HG03135 (cell line): ENCODE results near the gene TXLNB.
"Not testable (repeated sequence)": the region's sequence is repeated elsewhere in the genome, so short reads cannot be mapped to it uniquely, and the experiment has no call there.

Source experiments
- ATAC-seq: cut with Tn5 transposase; IDR thresholded peaks from one replicate; pipeline ENCODE4 v1.9.1; 2021; ENCODE audit warnings: mild to moderate bottlenecking, moderate library complexity; ENCODE audit not compliant: unreplicated experiment

The TXLNB gene

DNA sequence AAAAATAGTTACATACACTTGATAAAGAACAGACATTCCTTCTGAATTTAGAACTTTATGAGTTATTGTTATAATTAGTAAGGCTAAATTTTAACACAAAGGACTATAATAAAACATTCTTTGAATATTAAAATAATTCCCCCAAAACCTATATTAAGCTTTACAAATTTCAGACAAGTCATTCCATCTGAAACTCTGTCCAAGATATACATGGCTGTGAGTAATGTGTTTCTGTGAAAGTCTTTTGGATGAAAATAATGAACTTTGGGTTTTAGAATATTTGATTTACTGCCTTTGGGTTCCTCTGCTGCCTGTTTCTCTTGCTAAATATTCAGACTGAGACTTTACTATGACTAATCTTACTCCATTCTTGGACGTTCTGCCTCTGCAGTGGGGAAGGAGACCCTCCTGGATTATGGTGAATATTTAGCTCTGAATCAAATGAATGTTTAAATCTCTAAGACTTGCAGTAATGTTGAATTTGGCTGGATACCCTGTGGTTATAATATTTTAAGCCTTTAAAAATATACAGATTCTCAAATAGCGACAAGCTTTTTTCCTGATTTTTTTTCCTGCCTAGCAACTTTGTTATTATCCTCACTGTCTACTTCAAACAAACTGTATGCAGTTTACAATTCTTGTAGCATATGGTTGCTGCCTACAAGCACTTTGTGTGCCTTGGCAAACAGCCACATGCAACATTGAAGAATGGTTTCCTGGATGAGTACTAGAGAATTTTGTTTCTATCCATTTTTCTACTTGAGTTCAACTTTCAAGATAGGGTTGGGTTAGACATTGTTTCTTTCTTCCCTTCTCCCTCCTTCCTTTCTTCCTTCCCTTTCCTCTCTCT lies 51.4 kb downstream of the TXLNB start:
- ATAC-seq, result no peak

DNA sequence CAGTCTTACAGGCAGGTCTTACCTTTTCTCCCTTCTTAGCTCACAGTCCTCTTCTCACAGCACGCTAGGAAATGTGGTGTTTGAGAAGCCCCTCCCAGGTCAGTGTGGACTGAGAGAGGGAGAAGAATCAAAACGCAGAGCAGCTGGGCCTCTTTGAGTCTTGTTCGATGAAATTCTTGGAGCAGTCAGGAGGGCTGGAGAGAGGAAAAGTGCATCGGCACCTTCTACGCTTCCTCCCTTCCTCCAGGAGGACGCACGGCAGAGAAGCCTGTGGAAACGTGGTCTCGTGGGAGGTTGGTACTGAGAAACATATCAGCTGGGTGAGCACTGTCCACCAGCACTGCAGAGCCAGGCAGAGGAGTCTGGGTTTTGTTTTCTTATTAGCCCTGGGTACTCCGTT lies 52.7 kb downstream of the TXLNB start:
- ATAC-seq, result no peak

DNA sequence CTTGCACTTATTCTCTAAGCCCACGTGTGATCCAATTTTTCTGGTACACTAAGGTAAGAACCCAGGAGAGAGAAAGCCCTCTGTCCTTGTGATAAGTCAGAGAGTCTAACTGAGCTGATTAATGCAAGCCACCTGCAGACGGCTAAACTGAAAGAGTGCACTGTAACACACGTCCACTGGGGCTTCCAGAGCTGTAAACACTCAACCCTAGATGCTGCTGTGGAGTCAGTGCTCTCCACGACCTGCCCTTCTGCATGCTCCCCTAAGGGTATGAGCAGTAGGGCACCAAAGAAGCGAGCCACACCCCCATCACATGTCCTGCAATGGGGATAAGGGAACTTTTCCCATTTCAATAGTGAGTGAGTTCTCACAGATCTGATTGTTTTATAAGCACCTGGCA lies 55.7 kb downstream of the TXLNB start:
- ATAC-seq, result no peak

DNA sequence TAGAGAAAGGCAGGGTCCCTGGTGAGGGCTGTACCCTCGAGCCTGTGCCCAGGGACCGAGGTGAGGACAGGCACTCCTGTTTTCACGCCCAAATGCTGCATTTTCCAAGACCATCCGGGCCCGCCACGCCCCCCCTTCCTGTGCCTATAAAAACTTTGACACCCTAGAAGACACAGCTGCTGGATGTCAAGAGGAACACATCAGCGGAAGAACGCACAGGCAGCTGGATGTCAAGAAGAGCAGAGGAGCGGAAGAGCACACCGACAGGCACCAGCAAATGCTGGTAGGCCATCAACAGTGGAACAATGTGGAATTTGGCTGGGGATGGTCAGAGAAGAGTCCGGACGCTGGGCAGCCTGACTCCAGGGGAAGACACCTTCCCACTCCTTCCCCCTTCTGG lies 56.1 kb downstream of the TXLNB start:
- ATAC-seq, result no peak

DNA sequence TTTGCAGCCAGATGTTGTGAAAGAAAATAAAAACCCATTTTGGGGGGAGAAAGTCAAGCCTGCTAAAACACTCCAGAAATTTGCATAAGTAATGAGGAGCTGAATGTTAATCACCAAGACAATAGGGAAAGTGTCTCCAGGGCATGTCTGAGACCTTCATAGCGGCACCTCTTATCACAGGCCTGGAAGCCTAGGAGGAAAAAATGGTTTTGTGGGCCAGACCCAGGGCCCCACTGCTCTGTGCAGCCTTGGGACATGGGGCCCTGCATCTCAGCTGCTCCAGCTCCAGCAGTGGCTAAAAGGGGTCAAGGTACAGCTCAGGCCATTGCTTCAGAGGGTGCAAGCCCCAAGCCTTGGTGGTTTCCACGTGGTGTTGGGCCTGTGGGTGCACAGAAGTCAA lies 57.6 kb downstream of the TXLNB start:
- not testable (repeated sequence) for ATAC-seq

DNA sequence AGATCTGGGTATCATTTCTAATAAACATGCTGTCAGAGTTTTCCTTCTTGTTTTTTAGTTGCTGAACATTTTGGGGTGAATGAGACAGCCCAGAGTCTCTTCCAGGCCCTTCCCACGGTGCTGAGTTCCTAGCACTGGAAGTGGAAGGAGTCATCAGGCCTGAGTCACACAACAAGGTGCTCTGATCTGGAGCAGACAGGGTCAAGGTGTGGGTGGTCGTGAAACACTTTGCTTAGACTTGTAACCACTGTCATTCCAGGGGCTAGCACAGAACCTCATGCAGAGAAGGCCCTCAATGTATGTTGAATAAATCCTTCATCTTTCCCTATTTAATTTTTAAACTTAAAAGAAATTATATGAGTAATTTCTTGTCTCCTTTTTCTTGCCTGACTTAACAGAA lies 60.6 kb downstream of the TXLNB start:
- no peak for ATAC-seq

DNA sequence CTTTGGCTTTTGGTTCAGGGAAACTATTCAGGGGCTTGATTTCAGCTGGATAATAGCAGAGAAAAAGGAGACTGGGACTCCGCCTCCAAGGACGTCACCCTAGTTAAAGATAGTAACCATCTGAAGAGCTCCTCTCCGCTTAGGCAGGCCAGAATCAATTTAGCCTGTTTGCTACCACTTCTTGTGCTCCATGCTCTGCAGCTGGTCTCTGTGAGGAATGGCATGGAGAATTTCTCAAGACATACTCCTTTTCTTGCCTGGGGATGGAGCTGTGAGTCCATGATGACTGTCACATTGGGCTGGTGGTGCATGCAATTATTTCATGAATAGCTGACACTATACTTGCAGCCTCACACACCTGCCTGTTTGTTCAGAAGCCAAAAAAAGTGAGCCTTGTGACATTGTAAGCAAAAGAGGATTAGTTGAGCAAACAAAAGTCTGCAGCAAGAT lies 61.4 kb downstream of the TXLNB start:
- ATAC-seq, result no peak

DNA sequence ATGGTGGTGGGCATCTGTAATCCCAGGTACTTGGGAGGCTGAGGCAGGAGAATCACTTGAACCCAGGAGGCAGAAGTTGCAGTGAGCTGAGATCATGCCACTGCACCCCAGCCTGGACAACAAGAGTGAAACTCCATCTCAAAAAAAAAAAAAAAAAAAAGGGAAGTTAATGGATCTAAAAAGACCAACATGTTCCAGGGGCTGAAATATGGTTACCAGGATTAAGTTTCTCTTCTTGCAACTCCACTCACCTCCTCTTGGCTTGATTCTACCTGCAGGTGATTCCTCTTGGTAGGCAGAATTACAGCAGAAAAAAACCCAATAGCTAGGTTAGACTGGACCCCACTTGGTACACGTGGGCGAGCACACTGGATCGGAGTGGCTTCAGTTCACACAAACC lies 63.4 kb downstream of the TXLNB start:
- not testable (repeated sequence) for ATAC-seq

DNA sequence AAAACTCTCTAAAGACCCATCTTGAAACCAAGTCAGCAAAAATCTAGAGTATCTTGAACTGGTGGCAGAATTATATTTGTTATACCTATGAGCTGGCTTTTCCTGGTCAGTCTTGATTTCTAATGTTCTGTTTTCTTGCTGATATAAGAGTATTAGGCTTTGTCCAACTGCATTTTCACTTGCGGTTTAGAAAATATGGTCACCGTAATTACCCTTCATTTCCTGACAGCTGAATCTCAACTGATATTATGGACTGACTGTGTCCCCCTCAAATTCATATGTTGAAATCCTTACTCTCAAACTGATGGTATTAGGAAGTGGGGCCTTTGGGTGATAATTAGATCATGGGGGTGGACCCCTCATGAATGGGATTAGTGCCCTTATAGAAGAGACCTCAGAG lies 72.1 kb downstream of the TXLNB start:
- ATAC-seq, result peak; percentile 4

DNA sequence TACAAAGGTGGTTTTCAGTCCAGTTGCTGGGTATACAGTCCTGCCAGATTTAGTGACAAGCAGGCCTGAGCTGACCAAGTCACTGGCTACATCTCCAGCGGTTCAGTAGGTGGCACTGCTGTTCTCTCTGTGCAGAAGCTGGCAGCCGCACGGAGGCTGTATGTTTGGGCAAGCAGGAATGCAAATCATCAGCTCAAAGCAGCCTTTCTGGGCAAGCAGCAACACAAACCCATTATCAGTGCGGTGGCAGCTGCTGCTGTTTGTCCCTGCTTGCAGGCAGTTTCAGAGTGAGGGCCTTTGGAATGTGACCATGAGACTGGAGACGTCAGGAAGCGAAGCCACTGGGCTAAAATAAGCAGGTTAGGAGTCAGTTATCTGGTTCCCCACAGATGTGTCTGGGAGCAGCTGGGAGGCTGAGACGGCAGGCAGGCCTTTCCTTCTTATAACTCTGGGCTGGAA lies 72.5 kb downstream of the TXLNB start:
- peak; percentile 100 for ATAC-seq

DNA sequence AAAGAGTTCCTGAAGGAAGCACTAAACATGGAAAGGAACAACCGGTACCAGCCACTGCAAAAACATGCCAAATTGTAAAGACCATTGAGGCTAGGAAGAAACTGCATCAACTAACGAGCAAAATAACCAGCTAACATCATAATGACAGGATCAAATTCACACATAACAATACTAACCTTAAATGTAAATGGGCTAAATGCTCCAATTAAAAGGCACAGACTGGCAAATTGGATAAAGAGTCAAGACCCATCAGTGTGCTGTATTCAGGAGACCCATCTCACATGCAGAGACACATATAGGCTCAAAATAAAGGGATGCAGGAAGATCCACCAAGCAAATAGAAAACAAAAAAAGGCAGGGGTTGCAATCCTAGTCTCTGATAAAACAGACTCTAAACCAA lies 79.3 kb downstream of the TXLNB start:
- ATAC-seq, result not testable (repeated sequence)

DNA sequence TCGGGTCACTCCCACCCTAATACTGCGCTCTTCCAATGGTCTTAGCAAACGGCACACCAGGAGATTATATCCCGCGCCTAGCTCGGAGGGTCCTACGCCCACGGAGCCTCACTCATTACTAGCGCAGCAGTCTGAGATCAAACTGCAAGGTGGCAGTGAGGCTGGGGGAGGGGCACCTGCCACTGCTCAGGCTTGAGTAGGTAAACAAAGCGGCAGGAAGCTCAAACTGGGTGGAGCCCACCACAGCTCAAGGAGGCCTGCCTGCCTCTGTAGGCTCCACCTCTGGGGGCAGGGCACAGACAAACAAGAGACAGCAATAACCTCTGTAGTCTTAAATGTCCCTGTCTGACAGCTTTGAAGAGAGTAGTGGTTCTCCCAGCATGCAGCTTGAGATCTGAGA lies 81.0 kb downstream of the TXLNB start:
- not testable (repeated sequence) for ATAC-seq

DNA sequence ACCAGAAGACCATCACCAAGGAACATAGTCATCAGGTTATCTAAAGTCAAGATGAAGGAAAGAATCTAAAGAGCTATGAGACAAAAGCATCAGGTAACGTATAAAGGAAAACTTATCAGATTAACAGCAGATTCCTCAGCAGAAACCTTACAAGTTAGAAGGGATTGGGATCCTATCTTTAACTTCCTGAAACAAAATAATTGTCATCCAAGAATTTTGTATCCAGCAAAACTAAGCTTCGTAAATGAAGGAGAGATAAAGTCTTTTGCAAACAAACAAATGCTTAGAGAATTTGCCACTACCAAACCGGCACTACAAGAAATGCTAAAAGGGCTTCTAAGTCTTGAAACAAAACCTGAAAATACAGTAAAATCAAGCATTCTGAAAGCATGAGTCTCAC lies 86.0 kb downstream of the TXLNB start:
- ATAC-seq, result no peak

DNA sequence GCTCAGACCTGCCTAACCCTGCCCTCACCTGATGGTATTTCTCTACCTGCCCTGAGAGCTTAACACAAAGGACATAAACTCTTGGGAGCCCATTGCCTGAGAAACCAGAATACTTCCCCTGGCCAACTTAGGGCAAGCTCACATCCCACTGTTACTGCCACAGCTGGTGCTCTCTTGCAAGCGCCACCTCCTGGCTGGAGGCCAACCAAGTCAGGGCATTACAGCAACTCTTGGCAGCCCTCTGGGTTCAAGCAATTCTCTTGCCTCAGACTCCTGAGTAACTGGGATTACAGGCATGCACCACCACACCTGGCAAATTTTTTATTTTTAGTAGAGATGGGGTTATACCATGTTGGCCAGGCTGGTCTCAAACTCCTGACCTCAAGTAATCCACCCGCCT lies 86.8 kb downstream of the TXLNB start:
- ATAC-seq, result no peak

DNA sequence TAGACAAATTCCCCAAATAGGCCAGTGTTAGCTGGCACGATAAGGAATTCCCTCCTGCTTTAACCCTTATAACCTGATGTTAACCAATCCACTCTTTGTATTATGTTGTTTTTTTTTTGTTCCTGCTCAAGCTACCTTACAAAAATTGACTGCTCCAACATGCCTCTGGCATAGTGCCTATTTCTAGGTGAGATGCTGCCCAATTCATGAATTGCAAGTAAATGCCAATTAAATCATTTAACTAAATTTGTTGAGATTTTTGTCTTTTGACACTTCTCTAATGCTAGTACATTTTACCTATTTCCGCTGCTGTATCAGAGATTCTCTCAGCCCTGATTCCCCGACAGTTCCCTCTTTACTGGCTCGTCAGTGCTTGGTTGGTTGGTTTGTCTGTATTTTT lies 90.4 kb downstream of the TXLNB start:
- no peak for ATAC-seq

DNA sequence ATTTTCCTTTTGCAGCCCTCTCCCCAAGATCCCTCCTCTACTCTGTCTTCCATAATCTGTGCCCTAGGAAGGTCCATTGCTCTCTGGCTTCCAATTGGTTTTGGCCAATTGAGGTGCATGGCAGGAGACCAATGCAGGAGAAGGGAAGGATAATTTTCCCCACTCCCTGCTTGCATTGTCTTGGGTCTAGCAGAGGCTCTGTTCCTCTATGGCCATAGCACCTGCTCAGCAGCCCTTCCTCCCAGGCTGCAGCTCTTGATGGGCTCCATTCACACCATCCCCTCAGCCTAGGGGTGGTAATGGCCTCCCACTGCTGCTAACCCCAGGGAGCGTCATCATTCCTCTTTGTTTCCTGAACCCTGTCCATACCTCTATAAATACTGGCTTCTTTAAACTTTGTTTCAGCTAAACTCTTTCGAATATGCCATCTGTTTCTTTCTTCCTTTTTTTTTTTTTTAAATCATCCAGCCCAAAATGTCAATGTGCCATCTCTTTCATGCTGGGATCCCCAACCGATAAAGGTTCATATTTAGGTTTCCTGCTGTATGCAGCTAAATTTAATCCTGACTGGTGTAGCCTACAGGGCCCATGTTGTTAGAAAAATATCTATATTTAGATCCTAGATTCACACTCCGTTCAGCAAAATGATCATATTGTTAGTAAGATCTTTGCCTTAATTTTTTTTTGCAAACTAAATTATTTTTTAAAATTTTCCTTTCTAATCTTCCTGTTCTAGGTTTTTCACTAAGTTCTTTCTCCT lies 93.1 kb downstream of the TXLNB start:
- ATAC-seq, result no peak

DNA sequence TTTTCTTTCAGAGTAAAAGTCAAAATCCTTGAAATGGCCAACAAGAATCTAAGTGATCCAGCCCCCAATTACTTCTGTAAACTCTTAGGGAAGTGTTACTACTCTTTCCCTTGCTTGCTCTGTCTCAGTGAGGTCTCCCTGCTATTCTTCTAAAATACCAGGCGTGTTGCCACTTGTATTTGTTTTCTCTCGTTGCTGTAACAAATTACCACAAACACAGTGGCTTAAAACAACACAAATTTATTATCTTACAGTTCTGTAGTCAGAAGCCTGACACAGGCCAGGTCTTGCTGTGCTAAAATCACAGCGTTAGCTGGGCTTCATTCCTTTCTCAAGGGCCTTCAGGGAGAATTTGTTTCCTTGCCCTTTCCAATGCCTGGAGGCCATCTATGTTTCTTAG lies 97.1 kb downstream of the TXLNB start:
- ATAC-seq, result no peak
